OCI-LY1 (cell line): ENCODE data around the gene CALR3.

Experiments used
- H2AFZ ChIP-seq: fragments of 200-600 bp; sonication (generic), shearing (Covaris generic); 2 replicates; pipeline ENCODE4 v1.6.0; 2014; ENCODE audit warnings: antibody characterized with exemption, mild to moderate bottlenecking, low read length
- H3F3A ChIP-seq: fragments of 200-600 bp; sonication (generic), shearing (Covaris generic); 2 replicates; pipeline ENCODE4 v1.6.0; 2014; ENCODE audit warnings: mild to moderate bottlenecking, antibody characterized with exemption, low read length, moderate library complexity; ENCODE audit not compliant: insufficient read depth
- H3K27ac ChIP-seq: fragments of 200-600 bp; sonication (generic); 2 replicates; pipeline ENCODE4 v1.5.1; 2014; ENCODE audit warnings: low read length, mixed run types, mild to moderate bottlenecking, low read depth; ENCODE audit not compliant: poor library complexity, severe bottlenecking
- H3K27me3 ChIP-seq: fragments of 200-600 bp; sonication (generic); 2 replicates; pipeline ENCODE4 v1.6.0; 2014; ENCODE audit warnings: antibody characterized with exemption, mild to moderate bottlenecking, low read length, moderate library complexity; ENCODE audit not compliant: insufficient read depth
- H3K36me3 ChIP-seq: fragments of 200-600 bp; sonication (generic); 2 replicates; pipeline ENCODE4 v1.6.1; 2014; ENCODE audit warnings: mild to moderate bottlenecking, antibody characterized with exemption, low read length, moderate library complexity, mixed read lengths; ENCODE audit not compliant: insufficient read depth
- H3K4me1 ChIP-seq: fragments of 200-600 bp; sonication (generic); 2 replicates; pipeline ENCODE4 v1.5.1; 2014; ENCODE audit warnings: mild to moderate bottlenecking, low read length, moderate library complexity; ENCODE audit not compliant: insufficient read depth, severe bottlenecking
- H3K4me2 ChIP-seq: fragments of 200-600 bp; sonication (generic), shearing (Covaris generic); 2 replicates; pipeline ENCODE4 v1.6.1; 2014; ENCODE audit warnings: low read length
- H3K4me3 ChIP-seq: fragments of 200-600 bp; sonication (generic); 2 replicates; pipeline ENCODE4 v1.5.1; 2014; ENCODE audit warnings: low read length, low read depth, mild to moderate bottlenecking, mixed read lengths; ENCODE audit not compliant: poor library complexity, severe bottlenecking
- H3K79me2 ChIP-seq: fragments of 200-600 bp; shearing (Covaris generic); 2 replicates; pipeline ENCODE4 v1.6.1; 2016; ENCODE audit warnings: mixed run types, low read length, mixed read lengths; ENCODE audit not compliant: insufficient read depth
- H3K9ac ChIP-seq: fragments of 200-600 bp; sonication (generic), shearing (Covaris generic); 2 replicates; pipeline ENCODE4 v1.6.1; 2014; ENCODE audit warnings: mild to moderate bottlenecking, low read length, mixed read lengths
- H3K9me2 ChIP-seq: fragments of 200-600 bp; sonication (generic), shearing (Covaris generic); 2 replicates; pipeline ENCODE4 v1.6.1; 2014; ENCODE audit warnings: low read depth, mild to moderate bottlenecking, low read length, mixed read lengths
- H3K9me3 ChIP-seq: fragments of 200-600 bp; shearing (Covaris generic); 2 replicates; pipeline ENCODE4 v1.6.1; 2014; ENCODE audit warnings: low read length, mixed read lengths
- H4K20me1 ChIP-seq: fragments of 200-600 bp; sonication (generic), shearing (Covaris generic); 2 replicates; pipeline ENCODE4 v1.6.0; 2016; ENCODE audit warnings: mild to moderate bottlenecking, low read length; ENCODE audit not compliant: insufficient read depth
- CTCF ChIP-seq: fragments of 200-600 bp; sonication (generic), shearing (Covaris generic); IDR thresholded peaks from 2 replicates; pipeline ENCODE4 v1.5.1; 2017; ENCODE audit warnings: mild to moderate bottlenecking, antibody characterized with exemption, low read length, moderate library complexity, mixed read lengths
- EZH2 ChIP-seq: fragments of 200-600 bp; sonication (generic), shearing (Covaris generic); IDR thresholded peaks from 2 replicates; pipeline ENCODE4 v1.8.0; 2017; ENCODE audit warnings: borderline replicate concordance, mixed run types, mild to moderate bottlenecking, antibody characterized with exemption, low read length, moderate library complexity, mixed read lengths

CALR3 gene

GRCh38 chr19:16433986-16434385, 62.0 kb downstream of the CALR3 start:
- Histone ChIP-seq H2AFZ (no peak overlapping the region), H4K20me1 (no peaks in the 10 kb centered on the region), H3K4me3 (no peak overlapping the region), H3K27ac (no peak overlapping the region), H3K4me1 (peaks cover 18% of the 10 kb centered on the region), H3F3A (no peaks in the 10 kb centered on the region), H3K79me2 (no peaks in the 10 kb centered on the region), H3K9me2 (no peaks in the 10 kb centered on the region), H3K9ac (no peak overlapping the region), H3K36me3 (peaks cover 76% of the 10 kb centered on the region), H3K9me3 (no peaks in the 10 kb centered on the region), H3K27me3 (no peaks in the 10 kb centered on the region), H3K4me2 (no peak overlapping the region)
- TF ChIP-seq EZH2 (no peak), CTCF (no peak)

- Histone ChIP-seq H3K4me2 (no peak overlapping the region), H3K9ac (no peak overlapping the region), H3K27me3 (no peaks in the 10 kb centered on the region), H3K27ac (no peak overlapping the region), H3K9me2 (no peaks in the 10 kb centered on the region), H3K4me3 (no peak overlapping the region), H3K36me3 (peaks cover 66% of the 10 kb centered on the region), H3K9me3 (no peaks in the 10 kb centered on the region), H2AFZ (no peak overlapping the region), H3K4me1 (no peaks in the 10 kb centered on the region), H3K79me2 (no peaks in the 10 kb centered on the region), H4K20me1 (no peaks in the 10 kb centered on the region), H3F3A (no peaks in the 10 kb centered on the region)
- TF ChIP-seq CTCF (no peak), EZH2 (no peak)
Measured at GRCh38 chr19:16429759-16430091, 66.2 kb downstream of the CALR3 start.

GRCh38 chr19:16429066-16429758, 66.8 kb downstream of the CALR3 start:
- Histone ChIP-seq H3K4me2 (no peak overlapping the region), H4K20me1 (no peaks in the 10 kb centered on the region), H3K9ac (no peak overlapping the region), H3K4me1 (no peaks in the 10 kb centered on the region), H3K9me3 (no peaks in the 10 kb centered on the region), H3K79me2 (no peaks in the 10 kb centered on the region), H3K4me3 (no peak overlapping the region), H2AFZ (no peak overlapping the region), H3K27me3 (no peaks in the 10 kb centered on the region), H3K36me3 (peaks cover 65% of the 10 kb centered on the region), H3K27ac (peak overlapping the region; percentile 29), H3K9me2 (no peaks in the 10 kb centered on the region), H3F3A (no peaks in the 10 kb centered on the region)
- no peak for TF ChIP-seq EZH2
- no peak for TF ChIP-seq CTCF
